ENCODE results near the gene HCN2.

- TF ChIP-seq TAF1 (IDR thresholded peaks at IDR 0.05; ENCODE audit: borderline replicate concordance, low read depth, low read length): no peak
- TF ChIP-seq YY1 (IDR thresholded peaks at IDR 0.05; ENCODE audit: low read depth): no peak
- TF ChIP-seq CHD2 (IDR thresholded peaks at IDR 0.05; ENCODE audit: low read length, partially characterized antibody): no peak
- TF ChIP-seq CTCF (IDR thresholded peaks at IDR 0.05): no peak
- TF ChIP-seq USF1 (IDR thresholded peaks at IDR 0.05; ENCODE audit: borderline replicate concordance, low read depth): no peak
- no peak for TF ChIP-seq GABPA (IDR thresholded peaks at IDR 0.05; ENCODE audit: low read depth)
- no peak for TF ChIP-seq RAD21 (IDR thresholded peaks at IDR 0.05; ENCODE audit: low read length)
- TF ChIP-seq SIN3A (IDR thresholded peaks at IDR 0.05; ENCODE audit: borderline replicate concordance, low read depth, low read length): no peak
- no peak for TF ChIP-seq REST (IDR thresholded peaks at IDR 0.05; ENCODE audit: low read depth, low read length)
These were observed 22.8 kb upstream of the HCN2 start for GRCh38 chr19:566844-567243.
